GM10847 (cell line): Measurements from ENCODE around the gene SNX1.

Experiments used
- POLR2A ChIP-seq: IDR thresholded peaks from 2 replicates; pipeline ENCODE4 v1.6.1; 2011; ENCODE audit not compliant: insufficient read length; ENCODE audit errors: extremely low read depth

Gene SNX1

GRCh38 chr15:64149424-64149823 lies 53.6 kb downstream of the SNX1 start:
- TF ChIP-seq POLR2A = no peak

GRCh38 chr15:64149893-64150578 lies 54.3 kb downstream of the SNX1 start:
- no peak for TF ChIP-seq POLR2A

GRCh38 chr15:64151727-64152506 lies 56.1 kb downstream of the SNX1 start, which contains the start of gene SNX22:
SNX22 (plus strand) TSS chr15:64151731; CDS start chr15:64151776, 45 bp downstream.
- peak; percentile 73 for TF ChIP-seq POLR2A

GRCh38 chr15:64152507-64153387 lies 57.0 kb downstream of the SNX1 start:
- no peak for TF ChIP-seq POLR2A

GRCh38 chr15:64153480-64154367 lies 57.9 kb downstream of the SNX1 start:
- TF ChIP-seq POLR2A = peak; percentile 33

GRCh38 chr15:64155802-64156651 lies 60.2 kb downstream of the SNX1 start:
- TF ChIP-seq POLR2A = peak; percentile 9

- TF ChIP-seq POLR2A = no peak
These were observed 61.0 kb downstream of the SNX1 start for GRCh38 chr15:64156652-64157331.

- no peak for TF ChIP-seq POLR2A
These were observed 61.9 kb downstream of the SNX1 start for GRCh38 chr15:64157599-64158125.

GRCh38 chr15:64158363-64159134 lies 62.8 kb downstream of the SNX1 start:
- TF ChIP-seq POLR2A = no peak

- TF ChIP-seq POLR2A = no peak
These were observed 66.1 kb downstream of the SNX1 start for GRCh38 chr15:64161688-64162477.

- no peak for TF ChIP-seq POLR2A
These were observed 66.7 kb downstream of the SNX1 start for GRCh38 chr15:64162478-64162868.
